HG02885 (cell line): ENCODE data around the gene SYCN.

Experiments
- ATAC-seq: cut with Tn5 transposase; IDR thresholded peaks from one replicate; pipeline ENCODE4 v1.9.1; 2021; ENCODE audit warnings: mild to moderate bottlenecking; ENCODE audit not compliant: unreplicated experiment, poor library complexity

The SYCN gene

GRCh38 chr19:39157275-39157996, 46.6 kb downstream of the SYCN start:
- ATAC-seq = no peak

DNA sequence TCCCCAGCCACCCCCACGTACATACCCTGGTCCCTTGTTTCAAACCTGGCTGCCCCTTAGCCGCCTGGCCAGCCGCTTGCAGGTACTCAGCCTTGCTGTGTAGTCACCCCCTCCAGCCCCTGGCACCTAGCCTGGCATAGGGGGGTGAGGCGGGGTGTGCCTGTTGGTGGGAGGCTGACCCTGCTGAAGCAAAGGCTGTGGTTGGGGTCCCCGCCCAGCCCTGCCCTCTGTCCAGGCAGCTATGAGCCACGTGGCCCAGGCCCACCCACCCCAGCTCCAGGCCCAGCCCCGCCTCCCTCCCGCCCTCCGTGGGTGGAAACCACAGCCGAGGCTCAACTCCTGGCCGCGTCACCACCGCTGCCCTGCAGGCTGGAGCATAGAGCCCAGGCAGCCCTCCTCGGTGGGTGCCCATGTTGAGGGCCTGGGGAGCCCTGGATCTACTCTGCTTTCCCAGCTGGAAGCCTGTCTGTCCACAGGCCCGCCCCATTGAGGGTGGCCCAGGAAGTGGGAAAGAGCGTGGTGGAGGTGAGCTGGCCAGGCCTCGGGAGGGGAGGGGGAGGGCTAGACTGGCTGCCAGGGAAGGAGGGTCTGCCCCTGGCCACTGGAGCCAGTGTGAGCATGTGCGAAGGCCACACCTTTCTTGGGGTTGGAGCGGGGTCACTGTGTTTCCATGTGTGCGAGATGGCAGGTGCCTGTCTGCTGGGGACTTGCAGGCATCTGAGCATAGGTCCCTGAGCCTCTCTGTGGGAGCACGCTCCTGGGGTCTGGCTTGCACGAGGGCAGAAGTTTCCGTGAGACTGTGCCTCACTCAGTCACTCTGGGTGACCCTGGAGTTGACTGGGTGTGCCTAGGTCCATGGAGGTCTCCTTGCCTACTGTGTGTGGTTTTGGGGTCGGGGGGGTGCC, 47.5 kb downstream of the SYCN start:
- no peak for ATAC-seq

GRCh38 chr19:39155741-39156140, 48.3 kb downstream of the SYCN start:
- ATAC-seq = no peak

DNA sequence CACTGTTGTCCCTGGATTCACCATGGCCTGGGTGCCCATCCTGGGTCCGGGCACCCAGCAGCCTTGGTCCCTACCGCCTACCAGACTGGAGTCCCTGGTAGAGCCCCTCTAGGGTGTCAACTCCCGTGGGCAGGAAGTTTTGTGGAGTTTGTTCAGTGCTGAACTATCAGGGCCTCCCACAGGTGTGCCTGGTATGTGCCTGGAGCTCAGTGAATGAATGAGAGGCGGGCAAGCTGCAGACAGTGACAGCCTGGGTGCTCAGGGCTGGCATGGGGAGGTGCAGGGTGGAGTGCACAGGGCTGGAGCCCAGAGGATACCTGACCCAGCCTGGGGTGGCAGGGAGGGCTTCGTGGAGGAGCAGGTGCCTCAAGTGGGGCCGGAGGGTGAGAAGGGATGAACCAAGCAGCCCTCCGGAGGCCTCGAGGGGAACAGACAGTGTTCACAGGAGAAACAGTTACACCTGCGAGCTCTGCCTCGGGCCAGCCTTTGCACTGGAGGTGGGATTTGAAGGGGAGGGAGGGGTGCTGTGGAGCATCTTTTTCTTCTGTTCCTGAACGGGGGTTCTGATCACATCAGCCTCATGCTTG, 48.9 kb downstream of the SYCN start:
- ATAC-seq = no peak

GRCh38 chr19:39154629-39155100, 49.4 kb downstream of the SYCN start:
- ATAC-seq = no peak

GRCh38 chr19:39154100-39154628, 49.9 kb downstream of the SYCN start:
- ATAC-seq = no peak
